Left colon (tissue), 2 donors: ENCODE data around the gene RNF112. TPM values are rescaled to one million over a fixed set of nuclear protein-coding genes. Genes with fewer than 3 reads are reported as not detected.
"Not testable (repeated sequence)": the region's sequence is repeated elsewhere in the genome, so short reads cannot be mapped to it uniquely, and the experiment has no call there.

ENCODE experiments used
- ATAC-seq: fragments of 200-7000 bp; cut with Tn5 transposase; one replicate; pipeline ENCODE4 v1.9.1; 2020; ENCODE audit warnings: mild to moderate bottlenecking, moderate library complexity
- DNase-seq, 2 donors: peaks; one replicate each; pipeline ENCODE4 v3.0.0-alpha.2; 2020
- intact Hi-C, 2 donors: fragments of 100-400 bp; cut with DNase I in 1 of 2; cut with micrococcal nuclease in 1 of 2; formaldehyde crosslinking; loops; one replicate each; pipeline versions ENCODE4 v1.11.2 to v1.14.0; 2022; cut with DNase I, micrococcal nuclease
- total RNA-seq, 2 donors: library from RNA; stranded (reverse); fragmentation: NEBNext Ultra II Directional; extraction: Animal tissue kit (Norgen Biotek cat#: 25700); gene quantifications; one replicate each; pipeline ENCODE4 v1.2.1, GENCODE V29; 2021
- donor health status: DM: no; HTN: no; CAD: no.
- donor health status: DM: yes; HTN: yes; CAD: no.

Gene RNF112
- total RNA-seq, 2 donors from 2014 or later: 4.0 to 4.6 TPM

DNA sequence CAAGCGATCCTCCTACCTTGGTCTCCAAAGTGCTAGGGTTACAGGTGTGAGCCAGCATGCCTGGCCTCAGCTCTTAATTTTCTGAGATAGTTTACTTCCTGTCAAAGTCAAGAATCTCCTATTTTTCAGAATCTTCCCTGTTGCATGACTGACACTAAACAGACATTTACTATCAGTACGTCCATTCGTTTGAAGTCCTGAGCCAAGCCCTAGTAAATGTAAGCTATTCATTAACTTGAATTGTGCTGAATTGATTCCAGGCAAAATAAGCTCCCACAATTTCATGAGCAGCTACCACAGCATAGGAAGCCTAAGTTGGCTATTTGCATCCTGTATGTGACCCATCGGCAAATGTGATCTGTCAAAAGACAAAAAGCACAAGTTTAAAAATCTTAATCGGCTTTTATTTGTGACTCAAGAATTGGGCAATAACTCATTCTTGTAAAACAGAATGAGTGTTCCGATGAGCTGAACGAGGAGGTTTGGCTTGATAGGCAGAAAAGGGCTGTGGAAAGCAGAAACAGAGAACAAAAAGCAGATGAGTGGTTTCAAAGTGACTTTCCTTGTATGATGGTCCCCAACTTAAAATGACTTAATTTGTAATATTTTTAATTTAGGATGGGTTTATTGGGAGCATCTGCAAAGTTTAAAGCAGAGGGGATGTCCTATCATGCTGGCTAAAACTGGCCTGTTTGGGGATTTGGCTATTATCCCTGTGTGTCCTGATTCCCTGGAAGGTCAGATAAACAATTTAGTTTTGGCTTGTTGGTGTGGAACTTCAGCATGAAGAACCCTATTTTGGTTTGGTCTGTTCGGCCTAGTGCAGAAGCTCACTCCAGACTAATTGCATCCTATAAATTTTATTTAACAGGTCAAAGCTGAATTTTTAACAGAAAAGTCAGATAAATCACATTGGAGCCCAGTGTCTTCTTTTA lies 14.2 kb downstream of the RNF112 start:
- DNase-seq (no peak), ATAC-seq (peak; percentile 96)

DNA sequence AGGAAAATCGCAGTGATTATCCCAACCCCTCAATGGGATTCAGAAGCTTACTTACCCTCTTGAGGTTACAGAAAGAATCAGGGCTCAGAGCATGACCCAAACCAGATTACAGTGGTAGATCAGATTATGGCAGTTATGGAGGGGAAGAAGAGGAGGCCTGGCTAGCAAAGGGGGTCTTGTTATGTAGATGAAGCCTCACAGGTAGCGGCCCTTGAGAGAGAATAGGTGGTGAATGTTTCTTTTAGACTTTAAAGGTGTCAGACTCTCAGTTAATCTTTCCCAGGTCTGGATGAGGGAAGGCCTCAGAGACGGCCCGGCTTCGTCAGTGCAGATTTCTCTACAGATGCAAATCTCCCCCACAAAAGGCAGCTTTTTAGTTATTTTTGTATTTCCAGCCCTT lies 15.6 kb downstream of the RNF112 start:
- intact Hi-C loops: no loop called here
- no peak for ATAC-seq

More for the DNA sequence above, 14.2 kb downstream of the RNF112 start:
- intact Hi-C loops: no loop called here

DNA sequence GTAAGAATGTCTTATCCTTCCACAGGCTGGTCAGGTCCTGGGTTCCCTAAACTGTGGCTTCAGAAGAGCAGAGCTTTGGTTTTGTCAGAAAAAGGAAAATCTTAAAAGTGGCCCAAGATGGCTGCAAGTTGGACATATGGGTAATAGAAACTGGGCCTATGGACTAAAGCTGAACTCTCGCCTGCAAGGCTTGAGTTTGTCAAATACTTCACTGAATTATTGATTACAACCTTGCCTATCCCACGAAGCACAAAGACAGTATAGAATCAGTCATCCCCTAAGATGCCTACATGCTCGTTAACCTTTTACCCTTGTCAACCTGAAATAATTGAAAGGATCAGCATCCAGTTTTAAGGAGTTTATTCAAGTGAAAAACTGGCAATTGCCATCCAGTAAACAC lies 20.7 kb downstream of the RNF112 start:
- intact Hi-C loops: no loop called here
- no peak for ATAC-seq
- no peak for DNase-seq

More for the DNA sequence above, 15.6 kb downstream of the RNF112 start:
- DNase-seq: no peak

DNA sequence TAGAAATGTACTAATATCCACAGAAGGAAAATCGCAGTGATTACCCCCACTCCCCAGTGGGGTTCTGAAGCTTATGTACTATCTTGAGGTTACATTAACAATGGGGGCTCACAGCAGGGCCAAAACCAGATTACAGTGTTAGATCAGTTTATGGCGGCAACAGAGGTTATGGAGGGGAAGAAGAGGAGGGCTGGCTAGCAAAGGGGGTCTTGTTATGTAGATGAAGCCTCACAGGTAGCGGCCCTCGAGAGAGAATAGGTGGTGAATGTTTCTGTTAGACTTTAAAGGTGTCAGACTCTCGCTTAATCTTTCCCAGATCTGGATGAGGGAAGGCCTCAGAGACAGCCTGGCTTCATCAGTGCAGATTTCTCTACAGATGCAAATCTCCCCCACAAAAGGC lies 22.2 kb downstream of the RNF112 start:
- intact Hi-C loops: no loop called here
- DNase-seq (no peak), ATAC-seq (no peak)

DNA sequence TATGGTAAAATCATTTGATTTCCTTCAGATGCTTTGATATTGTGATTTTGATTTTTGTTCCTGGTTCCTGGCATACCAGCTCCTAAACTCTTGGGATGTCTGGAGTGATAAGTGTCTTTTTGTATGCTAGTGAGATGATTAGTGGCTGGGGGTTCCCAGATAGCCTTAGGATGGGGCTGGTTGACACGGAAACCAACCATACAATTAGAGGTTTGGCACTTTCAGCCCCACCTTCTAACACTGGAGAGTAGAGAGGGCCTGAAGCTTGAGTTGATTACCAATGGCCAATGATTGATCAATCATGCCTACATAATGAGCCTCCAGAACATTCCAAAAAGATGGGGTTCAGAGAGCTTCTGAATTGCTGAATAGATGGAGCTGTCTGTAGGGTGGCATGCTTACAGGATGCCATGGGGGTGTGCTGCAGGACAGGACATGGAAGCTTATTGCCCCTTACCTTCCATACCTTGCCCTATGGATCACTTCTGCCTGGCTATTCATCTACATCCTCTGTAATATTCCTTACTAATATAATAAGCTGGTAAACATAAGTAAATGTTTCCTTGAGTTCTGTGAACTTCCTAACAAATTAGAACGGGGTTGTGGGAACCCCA lies 22.8 kb downstream of the RNF112 start:
- intact Hi-C loops: no loop called here
- no peak for DNase-seq
- ATAC-seq: no peak

DNA sequence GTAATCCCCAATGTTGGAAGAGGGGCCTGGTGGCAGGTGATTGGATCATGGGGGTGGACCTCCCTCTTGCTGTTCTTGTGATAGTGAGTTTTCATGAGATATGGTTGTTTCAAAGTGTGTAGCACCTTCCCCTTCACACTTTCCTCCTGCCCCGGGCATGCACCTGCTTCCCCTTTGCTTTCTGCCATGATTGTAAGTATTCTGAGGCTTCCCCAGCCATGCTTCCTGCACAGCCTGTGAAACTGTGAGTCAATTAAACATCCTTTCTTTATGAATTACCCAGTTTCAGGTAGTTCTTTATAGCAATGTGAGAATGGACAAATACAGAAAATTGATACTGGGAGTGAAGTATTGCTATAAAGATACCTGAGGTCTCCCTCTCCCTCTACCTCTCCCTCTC lies 29.4 kb downstream of the RNF112 start:
- intact Hi-C loops: no loop called here
- no peak for ATAC-seq

DNA sequence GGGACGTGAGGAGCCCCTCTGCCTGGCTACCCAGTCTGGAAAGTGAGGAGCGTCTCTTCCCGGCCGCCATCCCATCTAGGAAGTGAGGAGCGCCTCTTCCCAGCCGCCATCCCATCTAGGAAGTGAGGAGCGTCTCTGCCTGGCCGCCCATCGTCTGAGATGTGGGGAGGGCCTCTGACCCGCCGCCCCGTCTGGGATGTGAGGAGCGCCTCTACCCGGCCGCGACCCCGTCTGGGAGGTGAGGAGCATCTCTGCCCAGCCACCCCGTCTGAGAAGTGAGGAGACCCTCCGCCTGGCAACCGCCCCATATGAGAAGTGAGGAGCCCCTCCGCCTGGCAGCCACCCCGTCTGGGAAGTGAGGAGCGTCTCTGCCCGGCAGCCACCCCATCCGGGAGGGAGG lies 30.3 kb downstream of the RNF112 start:
- DNase-seq, intact Hi-C loops, ATAC-seq: not testable (repeated sequence)

More for the DNA sequence above, 29.4 kb downstream of the RNF112 start:
- DNase-seq: no peak

DNA sequence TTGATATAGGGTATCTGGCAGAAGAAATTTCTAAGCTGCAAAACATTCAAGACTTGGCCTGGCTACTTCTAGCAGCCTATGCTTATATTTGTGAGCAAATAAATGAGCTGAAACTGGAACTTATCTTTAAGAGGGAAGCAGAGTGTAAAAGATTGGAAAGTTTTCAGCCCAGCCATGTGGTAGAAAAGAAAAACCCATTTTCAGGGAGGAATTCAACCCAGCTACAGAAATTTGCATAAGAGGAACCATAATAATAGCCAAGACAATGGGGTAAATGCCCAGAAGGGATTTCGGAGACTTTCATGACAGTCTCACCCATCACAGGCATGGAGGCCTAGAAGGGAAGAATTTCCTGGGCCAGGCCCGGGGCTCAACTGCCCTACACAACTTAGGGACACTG lies 31.7 kb downstream of the RNF112 start:
- DNase-seq: no peak
- no peak for ATAC-seq
- intact Hi-C loops: no loop called here

DNA sequence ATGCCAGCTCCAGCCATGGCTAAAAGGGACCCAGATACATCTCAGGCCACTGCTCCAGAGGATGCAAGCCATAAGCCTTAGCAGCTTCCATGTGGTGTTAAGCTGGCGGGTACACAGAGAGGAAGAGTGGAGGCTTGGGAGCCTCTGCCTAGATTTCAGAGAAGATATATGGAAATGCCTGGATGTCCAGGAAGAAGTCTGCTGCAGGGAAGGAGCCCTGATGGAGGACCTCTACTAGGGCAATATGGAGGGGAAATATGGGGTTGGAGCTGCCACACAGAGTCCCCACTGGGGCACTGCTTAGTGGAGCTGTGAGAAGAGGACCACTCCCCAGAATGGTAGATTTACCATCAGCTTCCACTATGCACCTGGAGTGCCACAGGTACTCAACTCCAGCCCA lies 32.1 kb downstream of the RNF112 start:
- DNase-seq (no peak), ATAC-seq (no peak)
- intact Hi-C loops: no loop called here

DNA sequence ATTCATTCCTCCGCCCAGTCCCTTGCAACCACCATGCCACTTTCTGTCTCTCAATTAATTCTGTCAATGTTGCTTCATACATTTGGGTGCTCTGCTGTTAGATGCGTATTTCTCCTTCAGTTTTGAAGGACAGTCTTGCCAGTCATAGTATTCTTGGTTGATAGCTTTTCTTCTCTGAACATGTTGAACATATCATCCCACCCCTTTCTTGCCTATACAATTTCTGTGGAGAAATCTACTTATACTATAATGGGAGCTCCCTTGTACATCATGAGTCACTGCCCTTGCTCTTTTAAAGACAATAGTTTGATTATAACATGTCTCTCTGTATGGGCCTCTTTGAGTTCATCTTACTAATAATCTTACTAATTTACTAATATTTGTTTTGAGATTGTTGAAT lies 34.1 kb downstream of the RNF112 start:
- ATAC-seq (no peak), DNase-seq (no peak)
- intact Hi-C loops: no loop called here

DNA sequence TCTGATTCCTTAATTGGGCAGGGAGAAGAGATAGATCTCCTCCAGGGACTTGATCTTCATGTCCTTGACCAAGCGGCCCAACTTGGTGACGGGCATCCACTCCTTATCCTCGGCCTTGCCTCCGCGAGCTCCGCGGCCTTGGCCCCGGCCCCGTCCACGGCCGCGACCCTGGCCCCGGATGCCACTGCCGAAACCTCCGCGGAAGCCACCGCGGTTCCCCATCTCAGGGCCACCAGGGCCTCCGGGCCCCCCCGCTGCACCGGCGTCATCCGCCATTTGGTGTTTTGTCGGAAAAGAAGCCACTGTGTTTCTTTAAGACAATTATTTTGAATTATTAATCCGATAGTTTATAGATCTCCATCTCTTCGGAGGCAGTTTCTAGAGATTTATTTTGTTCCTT lies 35.5 kb downstream of the RNF112 start:
- not testable (repeated sequence) for DNase-seq, ATAC-seq
- intact Hi-C loops: loop anchor here in 1 of 2 donors (2.0 kb wide), 1 partner anchor 84 kb away; the partner anchor contains the start of gene B9D1

DNA sequence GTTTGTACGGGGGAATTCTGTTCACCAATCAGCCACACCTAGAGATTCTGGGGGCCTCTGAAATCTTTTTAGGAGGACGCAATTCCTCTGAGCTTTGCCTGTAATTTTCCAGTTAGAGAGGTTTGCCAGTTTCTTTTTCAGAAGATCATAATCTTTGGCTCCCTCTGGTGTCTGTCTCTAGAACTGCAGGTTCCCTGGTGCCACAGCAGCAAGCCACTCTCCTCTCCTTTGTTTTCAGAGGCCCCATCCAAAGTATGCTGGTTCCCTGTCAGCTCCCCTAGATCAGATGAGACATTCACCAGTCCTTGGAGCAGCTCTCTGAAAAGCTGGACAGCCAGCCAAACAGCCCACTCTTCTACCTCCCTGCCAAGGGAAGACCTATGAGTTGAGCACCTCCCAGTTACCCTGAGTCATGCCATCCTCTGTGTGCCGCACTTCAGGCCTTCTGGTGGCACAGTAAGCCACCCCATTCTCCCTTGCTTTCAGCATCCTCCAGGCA lies 36.1 kb downstream of the RNF112 start:
- DNase-seq (peak; percentile 57 to 67), ATAC-seq (peak; percentile 78)
- intact Hi-C loops: loop anchor here in 1 of 2 donors (2.0 kb wide), 1 partner anchor 84 kb away; the partner anchor contains the start of gene B9D1

DNA sequence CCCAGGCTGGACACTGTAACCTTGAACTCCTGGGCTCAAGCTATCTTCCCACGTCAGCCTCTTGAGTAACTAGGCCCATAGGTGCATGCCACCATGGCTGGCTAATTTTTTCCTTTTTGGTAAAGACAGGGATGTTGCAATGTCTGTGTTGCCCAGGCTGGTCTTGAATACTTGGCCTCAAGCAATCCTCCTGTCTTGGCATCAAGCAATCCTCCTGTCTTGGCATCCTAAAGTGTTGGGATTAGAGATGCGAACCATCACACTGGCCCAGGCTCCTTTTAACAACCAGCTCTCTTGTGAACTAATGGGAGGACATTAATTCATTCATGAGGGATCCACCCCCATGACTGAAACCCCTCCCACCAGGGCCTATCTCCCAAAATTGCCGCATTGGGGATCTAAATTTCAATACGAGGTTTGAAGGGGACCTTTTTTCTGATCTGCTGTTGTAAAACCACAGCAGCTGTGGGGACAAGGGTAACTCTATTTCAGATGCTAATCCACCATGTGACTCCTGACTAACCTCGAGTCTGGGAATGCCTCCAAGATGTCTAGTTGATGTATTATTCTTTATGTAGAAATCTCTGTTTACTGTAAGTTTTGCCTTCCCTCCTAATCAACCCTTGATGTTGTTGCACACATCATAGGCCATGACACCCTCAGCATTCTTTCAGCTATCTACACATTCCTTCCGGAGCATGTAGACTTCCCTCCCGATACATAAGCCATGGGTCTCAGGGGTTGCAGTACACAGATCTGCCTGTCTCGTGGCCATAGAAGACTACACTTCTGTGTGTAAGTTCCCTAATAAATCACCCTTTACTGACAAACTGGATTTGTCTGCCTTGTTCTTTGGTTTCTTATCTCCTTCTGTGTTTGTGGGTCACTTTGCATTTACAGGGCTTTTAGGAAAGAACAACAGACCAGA lies 37.6 kb downstream of the RNF112 start:
- ATAC-seq: peak; percentile 36
- no peak for DNase-seq
- intact Hi-C loops: no loop called here

DNA sequence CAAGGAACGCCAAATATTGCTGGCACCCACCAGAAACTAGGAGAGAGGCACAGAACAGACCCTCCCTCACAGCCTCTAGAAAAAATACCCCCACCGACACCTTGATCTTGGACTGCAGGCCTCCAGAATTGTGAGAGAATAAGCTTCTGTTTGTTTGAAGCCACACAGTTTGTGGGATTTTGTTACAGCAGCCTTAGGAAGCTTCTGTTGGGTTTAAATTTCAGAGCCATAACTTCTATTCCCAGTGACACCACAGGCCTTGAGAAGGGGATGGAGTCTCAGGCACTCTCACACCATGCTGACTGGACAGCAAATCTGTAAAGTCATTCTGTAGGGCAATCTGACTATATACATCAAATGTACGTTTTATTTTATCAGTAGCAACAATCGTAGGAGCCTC lies 38.6 kb downstream of the RNF112 start:
- no peak for ATAC-seq
- no peak for DNase-seq
- intact Hi-C loops: no loop called here

DNA sequence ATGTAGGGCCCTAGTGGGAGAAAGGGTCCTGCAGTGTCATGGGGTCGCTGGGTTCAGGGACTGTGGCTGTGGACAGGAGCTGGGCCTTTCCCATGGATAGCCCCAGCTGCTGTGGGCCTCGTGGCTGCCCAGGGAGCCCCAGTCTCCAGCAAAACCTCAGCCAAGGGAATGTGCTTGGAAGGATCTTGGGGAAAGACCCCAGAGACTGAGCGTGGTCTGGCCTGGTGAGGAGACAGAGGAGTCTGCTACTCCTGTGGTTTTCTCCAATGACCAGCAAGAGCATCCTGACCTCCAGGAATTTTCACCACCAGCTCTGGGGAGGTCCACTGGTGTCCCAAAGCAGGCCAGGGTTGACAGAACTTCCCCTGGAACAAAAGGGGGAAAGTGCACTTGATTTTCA lies 42.3 kb downstream of the RNF112 start:
- intact Hi-C loops: no loop called here
- DNase-seq (no peak), ATAC-seq (no peak)

DNA sequence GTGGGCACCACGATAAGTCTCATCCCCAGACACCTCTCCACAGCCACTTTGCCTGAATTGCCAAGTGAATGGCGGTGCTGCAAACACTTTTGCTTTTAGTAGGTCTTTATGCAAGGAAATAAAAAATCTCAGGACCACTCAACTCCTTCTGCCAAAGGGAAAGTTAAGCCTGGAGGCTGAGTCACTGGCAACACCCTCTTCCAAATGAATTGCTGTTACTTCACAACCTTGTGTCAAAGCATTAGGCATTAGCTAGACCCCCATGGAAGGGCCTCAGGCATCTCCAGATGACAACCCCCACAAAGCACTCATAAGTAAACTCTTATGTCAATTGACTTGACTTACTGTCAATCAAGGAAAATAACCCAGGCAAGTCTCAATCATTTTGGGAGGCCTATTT lies 43.0 kb downstream of the RNF112 start:
- no peak for ATAC-seq
- intact Hi-C loops: no loop called here
- DNase-seq: no peak

DNA sequence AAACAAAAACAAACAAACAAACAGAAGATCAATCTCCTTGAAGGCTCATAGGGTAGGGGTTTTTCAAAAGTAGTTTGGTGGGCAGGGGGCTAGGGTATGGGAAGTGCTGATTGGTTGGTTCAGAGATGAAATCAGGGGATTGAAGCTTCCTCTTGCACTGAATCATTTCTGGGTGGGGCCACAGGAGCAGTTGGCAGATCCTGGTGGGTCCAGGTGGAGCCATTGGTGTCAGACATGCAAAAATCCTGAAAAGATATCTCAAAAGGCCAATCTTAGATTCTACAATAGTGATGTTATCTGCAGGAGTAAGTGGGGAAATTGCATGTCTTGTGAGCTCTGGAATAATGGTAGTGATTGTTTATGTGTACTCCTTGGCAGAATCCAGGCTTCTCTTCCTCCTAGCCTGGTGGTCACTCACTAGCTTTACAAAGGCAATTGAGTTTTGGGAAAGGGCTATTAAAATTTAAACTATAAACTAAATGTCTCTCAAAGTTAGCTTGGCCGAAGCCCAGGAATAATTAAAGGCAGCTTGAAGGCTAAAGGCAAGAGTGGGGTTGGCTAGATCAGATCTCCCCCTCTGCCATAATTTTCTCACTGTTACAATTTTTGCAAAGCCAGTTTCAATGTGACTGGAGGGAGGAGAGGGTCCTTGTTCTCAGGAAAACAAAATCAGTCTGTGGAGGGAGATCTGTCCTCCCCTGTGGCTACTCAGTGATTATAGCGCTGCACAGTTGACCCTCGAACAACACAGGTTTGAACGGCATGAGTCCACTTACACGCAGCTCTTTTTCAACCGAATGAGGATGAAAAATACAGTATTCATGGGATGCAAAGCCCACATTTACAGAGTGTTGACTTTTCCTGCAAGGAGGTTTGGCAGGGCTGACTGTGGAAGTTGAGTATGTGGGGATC lies 45.2 kb downstream of the RNF112 start:
- DNase-seq (no peak), ATAC-seq (no peak)
- intact Hi-C loops: no loop called here

DNA sequence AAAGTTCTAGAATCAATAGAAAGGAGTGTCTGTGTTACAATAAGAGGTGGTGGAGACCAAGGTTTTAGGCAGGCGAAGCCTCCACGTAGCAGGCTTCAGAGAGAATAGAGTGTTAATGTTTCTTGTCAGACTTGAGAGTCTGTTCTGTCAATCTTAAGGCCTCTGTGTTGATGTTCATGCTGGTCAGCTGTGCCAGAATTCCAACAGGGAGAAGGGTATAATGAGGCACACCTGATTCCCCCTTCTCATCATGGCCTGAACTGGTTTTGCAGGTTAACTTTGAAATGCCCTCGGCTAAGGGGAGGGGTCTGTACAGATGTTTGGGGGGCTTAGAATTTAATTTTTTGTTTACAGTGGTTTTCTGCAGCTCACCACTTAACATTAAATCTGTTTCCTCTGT lies 46.0 kb downstream of the RNF112 start:
- no peak for DNase-seq
- intact Hi-C loops: no loop called here
- ATAC-seq: no peak
